Urothelium cell line (cell line): ENCODE measurements around the gene LMBR1.

ENCODE experiments used
- DNase-seq: peaks from one replicate; pipeline ENCODE4 v3.0.0; 2011; ENCODE audit warnings: low spot score, mixed read lengths
- FAIRE-seq: peaks from 2 replicates; lab custom pipeline; 2011; peaks lifted over from hg19 to GRCh38; lab: Jason Lieb, UNC

The LMBR1 gene

DNA sequence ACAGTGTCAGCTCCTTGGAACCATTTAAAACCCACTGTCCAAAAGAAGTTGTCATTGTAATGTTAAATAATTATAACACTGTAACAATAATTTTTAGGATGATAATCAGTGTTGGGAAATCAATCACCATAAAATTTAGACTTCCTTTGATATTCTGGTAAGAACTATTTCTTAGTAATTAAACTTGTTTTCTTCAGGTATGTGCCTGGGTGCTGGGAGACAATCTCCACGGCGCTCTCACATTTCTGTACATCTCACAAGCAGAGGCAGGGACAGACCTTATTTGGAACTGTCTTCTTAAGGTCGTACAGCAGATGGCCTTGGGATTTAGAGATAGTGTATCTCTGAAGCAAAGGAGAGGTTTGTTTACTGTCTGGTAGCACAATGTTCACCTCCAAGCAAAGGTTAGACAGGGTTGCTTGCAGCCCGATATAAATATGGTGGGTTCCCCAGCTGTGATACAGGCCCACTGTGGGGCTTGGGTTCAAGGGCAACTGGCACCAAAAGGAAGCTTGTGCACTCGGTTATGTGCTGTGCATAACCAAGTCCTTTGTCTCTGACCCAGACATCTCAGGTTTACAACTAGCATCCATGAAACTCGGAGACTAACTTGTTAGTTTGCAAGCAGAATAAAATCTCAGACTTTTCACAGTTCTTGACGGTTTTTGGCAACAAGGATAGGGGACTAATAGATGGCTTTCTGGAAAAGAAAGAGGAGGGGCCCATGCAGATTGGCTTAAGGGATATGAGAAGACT, 126.9 kb downstream of the LMBR1 start:
- FAIRE-seq, result no peak

DNA sequence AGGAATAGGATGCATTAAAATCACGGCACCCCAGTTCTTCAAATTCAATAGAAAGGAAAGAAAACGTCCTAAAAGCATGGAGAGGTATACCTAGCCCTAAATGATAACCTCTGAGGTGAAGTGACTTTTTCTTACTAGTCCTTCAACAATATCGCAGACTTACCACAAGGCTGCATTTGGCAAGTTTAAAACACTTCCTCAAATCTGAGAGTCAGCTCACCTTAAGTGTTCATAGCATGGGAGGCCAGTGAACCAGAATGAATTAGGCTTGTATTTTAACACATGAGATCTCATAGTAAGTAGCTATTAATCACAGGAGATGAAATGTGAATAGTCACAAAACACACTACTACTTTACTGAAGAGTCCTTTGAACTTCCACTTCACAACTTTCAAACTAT, 128.2 kb downstream of the LMBR1 start:
- FAIRE-seq (no peak), DNase-seq (no peak)

More for the DNA sequence above, 126.9 kb downstream of the LMBR1 start:
- no peak for DNase-seq

DNA sequence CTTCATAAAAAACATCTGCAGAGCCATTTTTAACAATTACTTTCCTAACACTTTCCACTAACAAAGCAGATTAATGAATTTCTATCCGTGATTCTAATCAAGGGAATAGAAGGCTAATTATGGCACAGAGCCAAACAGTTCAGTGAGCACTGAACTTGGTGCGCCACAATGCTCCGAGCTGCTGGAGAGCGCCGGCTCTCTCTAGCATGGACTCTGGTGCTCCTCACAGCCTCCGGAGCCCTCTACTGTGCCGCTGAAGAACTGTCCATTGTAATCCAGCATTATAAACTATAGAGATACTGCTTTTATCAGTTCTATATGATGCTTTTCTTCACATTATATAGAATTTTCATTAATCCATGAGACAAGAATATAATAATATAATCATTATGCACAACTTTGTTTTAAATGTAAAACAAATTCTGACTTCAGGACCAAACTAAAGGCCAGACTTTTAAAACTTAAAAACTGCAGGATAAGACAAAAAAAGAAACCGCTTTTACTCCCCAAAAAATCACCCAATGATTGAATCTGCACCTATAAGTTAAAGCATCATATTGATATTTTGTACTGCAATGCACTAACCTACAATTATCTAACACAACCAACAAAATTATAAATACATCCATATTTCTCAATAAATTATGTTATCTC, 128.8 kb downstream of the LMBR1 start:
- no peak for FAIRE-seq
- DNase-seq, result peak; percentile 11

DNA sequence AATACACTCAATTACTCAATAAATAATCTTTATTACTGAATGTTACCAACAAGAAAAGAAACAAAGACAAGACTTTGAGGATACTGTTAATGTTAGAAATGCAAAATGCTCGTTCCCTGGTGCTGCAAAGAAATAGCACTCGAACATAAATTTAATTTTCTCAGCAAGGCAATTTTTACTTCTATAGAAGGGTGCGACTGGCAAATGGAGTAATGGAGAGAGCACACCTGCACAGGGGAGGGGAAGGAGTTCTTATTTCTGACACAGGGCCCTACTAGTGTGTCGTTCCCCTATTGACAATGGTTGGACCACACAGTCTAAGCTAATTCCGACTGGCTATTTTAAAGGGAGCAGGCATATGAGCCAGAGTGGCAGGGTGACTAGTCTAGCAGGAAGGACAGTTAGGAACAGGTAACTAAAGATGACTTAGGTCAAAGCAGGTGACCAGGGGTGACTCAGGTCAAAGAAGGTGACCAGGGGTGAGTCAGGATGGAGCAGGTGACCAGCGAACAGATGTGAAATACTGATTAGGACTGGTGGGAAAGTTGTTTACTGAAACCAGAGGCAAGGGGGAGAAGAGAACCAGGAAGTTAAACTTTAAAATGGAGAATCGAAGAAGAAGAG, 133.3 kb downstream of the LMBR1 start:
- DNase-seq, result no peak
- FAIRE-seq, result no peak

DNA sequence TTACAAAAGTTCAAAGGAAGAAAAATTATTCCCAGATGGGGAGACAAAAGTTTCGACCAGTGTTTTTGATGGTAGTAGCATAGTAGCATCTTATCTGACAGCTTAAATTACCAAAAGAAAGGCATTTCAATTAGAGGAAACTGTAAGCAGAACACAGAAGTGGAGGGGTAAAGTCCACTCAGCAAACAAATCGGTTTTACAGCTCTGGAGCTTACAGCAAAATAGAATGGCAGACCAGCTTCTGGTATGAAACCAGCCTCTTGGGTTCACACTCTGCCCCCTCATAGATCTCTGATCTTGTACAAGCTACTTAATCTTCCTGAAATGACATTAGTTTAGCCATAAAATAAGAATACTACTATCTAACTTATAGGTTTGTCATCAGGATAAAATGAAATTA, 133.8 kb downstream of the LMBR1 start:
- FAIRE-seq, result no peak
- no peak for DNase-seq

DNA sequence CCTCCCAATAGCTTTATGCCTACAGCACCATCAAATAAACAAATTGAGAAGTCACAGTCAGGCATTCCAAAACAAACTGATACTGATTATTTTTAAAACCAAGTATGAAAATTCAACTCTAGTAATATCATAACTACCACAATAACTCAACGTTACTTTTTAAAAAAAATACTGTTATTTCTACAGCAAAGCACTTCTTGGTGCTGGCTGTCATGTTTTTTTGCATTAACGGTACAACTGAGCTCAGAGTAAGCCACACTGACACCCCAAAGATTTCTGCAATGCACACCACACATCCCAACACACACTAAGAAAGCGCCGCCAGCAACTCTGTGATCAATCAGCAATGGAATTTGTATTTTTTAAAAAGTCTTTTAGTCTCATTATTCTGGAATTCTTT, 138.8 kb downstream of the LMBR1 start:
- FAIRE-seq (no peak), DNase-seq (no peak)

DNA sequence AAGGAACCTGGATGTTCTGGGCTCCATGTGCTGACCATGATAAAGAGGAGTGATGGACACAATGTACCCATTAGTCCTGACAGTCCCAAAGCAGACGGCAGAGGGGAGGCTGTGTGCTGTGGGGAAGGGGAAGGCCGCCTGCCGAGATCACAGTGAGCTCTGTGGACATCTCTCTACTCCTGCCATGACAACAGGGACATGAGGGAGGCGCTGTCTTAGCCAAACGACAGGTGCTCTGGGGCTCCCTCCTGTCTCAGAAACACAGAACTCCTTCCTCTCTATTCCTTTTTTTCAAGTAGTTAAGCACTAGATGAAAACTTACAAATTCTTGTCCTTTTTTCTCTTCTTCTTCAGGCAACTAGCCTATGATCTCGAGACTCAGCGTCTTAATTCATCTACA, 139.4 kb downstream of the LMBR1 start:
- FAIRE-seq, result no peak
- DNase-seq, result no peak

DNA sequence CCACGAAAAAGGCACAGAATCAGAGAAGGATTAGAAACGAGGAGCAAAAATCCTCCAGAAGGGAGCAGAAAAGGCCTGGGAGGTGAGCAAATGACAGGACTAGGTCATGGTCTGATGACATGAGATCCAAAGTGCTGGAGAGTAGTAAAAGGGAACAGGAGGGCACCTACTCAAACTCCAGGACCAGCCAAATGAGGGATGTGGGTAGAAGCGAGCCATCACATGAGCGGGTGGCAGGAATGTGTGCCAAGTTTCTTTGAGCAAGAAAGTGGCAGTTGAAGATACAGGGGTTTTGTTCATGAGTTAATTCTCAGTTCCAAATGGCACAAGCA, 139.8 kb downstream of the LMBR1 start:
- FAIRE-seq (no peak), DNase-seq (no peak)

DNA sequence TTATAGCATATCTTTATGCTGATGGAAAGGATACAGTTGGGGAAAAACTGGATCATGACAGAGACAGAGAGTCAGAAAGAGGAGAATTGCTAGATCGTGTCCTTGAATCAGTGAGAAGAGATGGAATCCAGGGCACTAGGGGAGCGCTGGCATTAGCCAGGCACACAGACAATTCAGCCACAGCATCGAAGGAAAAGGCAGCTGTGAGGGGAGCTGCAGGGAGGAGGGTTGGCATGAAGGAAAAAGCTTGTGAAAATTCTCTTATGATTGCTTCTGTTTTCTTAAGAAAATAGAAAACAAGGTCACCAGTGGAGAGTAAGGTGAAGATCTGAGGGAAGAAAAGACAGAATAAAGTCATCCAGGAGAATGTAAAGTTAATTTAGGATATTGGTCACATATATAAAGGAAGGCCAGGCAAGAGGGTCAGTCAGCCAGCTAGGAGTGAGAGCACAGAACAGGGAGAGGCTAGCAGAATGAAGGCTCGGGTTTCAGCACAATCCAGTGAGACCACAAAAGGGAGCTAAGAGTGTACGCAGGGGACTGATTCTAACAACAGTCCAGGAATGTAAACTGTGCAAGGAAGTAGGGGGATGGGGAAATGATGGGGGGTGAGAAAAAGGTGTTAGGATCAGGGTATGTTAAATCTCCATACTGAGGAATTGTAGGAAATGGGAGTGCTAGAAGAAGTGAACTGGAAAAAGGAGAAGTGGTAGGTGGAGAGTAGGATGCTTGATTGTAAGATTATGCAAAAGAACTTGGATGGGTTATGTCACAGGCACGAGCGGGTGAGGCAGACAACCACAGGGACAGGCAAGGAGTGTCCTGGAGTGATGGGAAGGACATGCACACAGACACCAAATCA, 140.4 kb downstream of the LMBR1 start:
- FAIRE-seq (no peak), DNase-seq (no peak)

DNA sequence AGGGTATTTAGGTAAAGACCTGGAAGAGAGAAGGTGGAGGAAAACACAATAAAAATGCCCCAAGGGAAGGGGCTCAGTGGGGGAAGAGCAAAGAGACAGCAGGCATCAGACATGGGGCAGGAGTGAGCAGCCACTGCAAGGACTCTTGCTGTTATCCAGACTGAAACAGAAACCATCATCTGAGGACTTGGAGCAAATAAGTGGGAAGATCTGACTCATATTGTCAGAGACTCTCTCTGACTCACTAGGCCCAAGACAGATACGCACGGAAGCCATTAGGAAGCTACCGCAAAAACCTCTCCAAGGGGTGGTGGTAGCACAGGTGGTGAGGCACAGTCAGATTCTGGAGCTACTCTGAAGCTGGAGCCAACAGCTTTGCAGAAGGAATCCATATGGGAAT, 141.7 kb downstream of the LMBR1 start:
- DNase-seq (peak; percentile 25), FAIRE-seq (no peak)

DNA sequence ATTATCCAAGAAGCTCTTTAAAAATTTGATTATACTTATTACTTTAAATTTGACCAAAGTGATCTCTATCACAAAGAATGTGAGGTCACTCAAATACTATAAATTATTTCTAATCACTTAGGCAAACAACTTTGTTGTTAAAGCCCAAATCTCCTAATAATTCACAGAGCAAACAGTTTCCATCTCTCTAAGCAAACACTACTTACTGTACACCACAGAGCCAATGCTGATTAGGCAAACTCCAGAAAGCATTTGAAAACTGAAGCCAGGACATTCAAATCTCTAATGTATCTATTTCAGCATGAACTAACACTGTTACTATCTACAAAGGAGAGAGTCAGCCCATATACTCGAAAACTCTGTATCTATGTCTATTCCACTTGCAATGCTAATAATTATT, 145.3 kb downstream of the LMBR1 start:
- DNase-seq, result no peak
- FAIRE-seq, result no peak

DNA sequence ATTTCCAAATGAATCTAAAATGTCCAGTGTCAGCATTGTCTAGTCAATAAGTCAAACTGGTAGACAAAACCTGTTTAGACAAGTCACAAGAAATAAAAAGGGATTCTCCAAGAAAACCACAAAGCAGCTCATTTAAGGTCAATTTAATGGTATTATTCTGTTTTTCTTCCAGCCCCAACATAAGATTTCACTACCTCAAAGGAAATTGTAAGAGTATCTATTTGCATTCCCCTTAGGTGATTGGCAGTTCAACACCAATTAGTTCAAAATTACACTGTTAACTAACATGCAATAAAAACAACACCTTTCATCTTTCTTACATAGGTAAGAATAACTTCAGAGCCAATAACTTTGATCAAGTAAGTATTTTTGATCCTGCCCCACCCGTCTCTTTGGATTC, 146.1 kb downstream of the LMBR1 start:
- FAIRE-seq (no peak), DNase-seq (no peak)

DNA sequence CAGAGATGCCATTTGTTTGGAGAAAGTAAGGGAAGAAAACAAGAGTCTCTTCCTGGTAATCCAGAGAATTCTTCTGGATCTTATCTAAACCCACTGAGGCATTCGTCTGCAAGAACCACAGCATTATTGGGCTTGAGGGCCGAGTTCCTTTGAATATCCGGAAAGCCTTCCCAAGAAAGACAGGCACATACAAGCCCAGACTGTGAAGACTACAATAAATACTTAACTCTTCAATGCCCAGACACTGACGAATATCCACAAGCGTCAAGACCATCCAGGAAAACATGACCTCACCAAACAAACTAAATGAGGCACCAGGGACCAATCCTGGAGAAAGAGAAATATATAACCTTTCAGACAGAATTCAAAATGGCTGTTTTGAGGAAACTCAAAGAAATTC, 153.4 kb downstream of the LMBR1 start:
- FAIRE-seq, result no peak
- no peak for DNase-seq

DNA sequence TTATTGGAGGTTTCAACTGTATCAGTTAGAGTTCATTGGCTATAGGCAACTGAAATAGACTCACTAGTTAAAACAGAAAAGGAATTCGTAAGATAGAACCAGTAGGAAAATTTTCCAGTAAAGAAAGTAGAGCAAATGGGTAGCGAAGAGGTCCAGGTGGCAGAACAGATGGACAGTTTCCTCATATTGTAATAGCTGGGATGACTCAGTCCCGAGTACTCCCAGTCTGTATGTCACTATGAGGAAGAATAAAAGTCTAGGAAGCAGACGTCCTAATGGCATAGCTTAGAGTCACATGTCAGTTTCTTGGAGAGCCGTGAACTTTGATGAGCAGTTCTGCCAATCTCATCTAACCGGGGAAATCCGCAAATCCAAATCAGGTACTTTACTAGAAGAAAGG, 157.1 kb downstream of the LMBR1 start:
- FAIRE-seq, result no peak
- DNase-seq, result no peak

DNA sequence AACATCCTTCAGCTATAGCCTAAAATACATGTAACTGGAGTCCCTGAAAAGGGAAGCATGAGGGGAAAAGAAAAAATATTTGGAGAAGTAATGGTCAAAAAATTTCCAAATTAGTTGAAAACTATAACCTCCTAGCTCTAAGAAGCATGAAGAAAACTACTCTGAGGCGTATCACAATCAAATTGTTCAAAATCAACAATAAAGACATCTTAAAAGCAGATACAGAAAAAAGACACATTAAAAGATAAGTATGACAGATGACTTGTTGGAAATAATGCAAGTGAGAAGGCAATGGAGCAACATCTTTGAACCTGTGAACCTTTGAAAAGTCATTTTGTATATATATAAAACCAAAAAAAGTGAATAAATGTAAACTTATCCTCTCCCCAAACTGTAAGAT, 159.3 kb downstream of the LMBR1 start:
- FAIRE-seq, result no peak

DNA sequence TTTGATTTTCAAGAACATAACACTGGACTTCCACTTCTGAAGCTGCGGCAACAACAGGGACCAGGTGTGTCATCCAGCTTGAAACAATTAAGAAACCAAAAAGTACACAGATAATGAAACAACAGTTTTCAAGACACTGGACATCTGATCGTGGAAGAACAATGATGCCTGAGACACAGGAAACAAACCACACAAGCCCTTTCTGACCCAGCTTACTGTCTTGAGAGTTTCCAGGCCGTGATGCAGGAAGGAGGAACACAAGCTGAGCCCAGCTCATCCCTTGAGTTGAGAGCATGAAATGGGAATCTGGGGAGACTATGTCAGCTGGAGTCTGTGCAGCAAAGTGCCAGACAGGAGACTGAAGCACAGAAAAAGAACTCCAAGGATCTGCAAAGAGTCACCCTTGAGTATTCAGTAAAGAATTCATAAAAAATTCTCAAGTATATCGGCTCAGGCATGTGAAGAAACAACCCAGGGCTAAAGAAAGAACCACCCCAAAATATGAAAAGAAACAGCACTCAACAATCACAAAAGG, 160.8 kb downstream of the LMBR1 start:
- DNase-seq, result no peak
- no peak for FAIRE-seq

More for the DNA sequence above, 159.3 kb downstream of the LMBR1 start:
- DNase-seq, result no peak

DNA sequence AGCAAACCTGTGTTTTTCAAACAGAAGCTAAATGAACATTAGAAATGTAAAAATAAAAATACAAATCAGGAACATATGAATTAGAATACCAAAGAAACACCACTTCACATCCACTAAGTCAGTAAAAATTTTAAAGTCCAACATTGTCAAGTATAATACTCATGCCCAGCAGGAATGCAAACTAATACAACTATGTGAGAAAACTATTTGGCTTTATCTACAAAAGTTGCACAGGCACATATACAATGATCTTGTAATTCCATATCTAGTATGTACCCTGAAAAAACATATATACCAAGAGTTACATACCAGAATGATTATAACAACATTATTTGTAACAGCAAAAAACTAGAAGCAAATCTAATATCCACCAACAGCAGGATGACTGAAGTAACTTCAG, 161.3 kb downstream of the LMBR1 start:
- FAIRE-seq (no peak), DNase-seq (no peak)

DNA sequence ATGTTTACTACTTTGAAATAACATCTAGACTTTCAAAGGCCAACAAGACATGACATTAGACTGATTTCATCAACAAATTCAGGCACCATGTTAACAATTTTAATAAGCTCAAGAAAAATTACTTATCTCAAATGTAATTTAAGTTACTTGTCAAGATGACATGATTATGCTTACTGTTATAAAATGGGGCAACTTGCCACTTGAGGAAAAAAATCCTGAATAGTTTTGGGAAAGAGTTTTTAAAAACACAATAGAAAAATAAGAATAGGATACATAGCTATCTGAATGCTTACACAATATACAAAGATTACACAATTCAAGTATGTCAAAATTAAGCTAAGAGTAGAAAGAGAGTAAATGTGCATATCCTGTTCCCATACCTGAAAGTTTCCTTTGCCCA, 167.0 kb downstream of the LMBR1 start:
- FAIRE-seq (no peak), DNase-seq (no peak)

DNA sequence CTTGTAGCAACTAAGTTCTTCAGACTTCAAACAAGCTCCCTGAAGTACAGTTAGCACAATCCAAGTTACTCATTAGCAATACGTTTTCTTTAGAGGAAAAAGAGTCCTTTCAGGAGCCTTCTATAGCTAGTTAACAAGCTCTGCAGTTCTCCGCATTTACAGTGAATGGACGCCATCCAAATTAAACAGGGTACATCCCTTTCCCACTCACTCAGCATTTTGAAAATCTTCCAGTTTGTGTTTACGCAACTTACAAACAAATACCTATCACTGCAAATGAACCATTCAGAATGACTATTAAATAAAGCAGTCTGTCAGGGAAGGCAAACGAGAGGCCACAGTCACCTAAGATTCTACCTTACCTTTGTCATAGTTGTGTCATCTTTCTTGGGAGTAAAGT, 167.9 kb downstream of the LMBR1 start:
- FAIRE-seq (no peak), DNase-seq (no peak)

DNA sequence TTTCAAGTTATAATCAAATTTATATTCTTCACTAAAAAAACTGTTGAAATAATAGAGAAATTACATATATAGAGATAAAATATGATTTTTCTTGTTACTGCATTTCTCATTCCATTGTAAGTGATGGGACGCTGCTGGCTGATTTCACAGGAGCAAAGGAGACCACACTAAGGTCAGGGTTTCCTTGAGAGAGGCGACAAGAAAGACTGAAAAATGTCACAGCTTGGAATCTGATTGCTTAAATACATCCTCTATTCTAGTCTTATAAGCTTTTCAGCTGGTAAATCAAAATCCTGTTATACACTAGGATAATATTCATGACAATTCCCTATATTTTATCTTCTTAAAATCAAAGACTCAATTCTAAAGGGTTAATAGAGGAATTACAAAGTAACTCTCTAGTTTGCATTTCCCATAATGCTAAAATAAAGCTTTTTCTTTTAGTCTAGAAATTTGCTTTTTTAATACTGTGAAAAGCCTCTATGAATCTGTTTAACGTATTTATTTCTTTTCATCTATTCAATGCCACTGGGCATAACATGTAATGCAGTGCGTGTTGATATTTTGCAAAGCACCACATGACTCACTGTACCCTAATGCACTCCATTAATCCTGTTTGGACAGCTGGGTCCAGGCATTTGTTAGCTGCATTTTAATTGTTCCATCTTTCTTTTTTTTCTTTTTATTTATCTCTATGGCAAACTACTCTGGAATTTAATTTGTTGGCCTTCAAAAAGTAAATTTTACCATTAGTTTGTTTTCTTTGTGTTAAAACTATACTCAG, 170.7 kb downstream of the LMBR1 start:
- no peak for DNase-seq
- FAIRE-seq, result no peak
